Prostate gland (tissue), 2 donors: ENCODE measurements around the gene NFATC1.

Experiments
- CTCF ChIP-seq, 4 experiments: fragments of 200-600 bp in 2 of 4; fragments of 450-650 bp in 2 of 4; sonication (generic) in 2 of 4; IDR thresholded peaks; 1 replicate in 3 of 4; 2 replicates in 1 of 4; pipeline ENCODE4 v1.5.1; 2016 to 2019; ENCODE audit warnings: antibody characterized with exemption in 4 of 4, mild to moderate bottlenecking in 2 of 4, moderate library complexity in 2 of 4
- POLR2AphosphoS5 ChIP-seq: sonication (generic); formaldehyde crosslinking; IDR thresholded peaks from one replicate; pipeline ENCODE4 v1.6.1; 2017; ENCODE audit warnings: antibody characterized with exemption

DNA sequence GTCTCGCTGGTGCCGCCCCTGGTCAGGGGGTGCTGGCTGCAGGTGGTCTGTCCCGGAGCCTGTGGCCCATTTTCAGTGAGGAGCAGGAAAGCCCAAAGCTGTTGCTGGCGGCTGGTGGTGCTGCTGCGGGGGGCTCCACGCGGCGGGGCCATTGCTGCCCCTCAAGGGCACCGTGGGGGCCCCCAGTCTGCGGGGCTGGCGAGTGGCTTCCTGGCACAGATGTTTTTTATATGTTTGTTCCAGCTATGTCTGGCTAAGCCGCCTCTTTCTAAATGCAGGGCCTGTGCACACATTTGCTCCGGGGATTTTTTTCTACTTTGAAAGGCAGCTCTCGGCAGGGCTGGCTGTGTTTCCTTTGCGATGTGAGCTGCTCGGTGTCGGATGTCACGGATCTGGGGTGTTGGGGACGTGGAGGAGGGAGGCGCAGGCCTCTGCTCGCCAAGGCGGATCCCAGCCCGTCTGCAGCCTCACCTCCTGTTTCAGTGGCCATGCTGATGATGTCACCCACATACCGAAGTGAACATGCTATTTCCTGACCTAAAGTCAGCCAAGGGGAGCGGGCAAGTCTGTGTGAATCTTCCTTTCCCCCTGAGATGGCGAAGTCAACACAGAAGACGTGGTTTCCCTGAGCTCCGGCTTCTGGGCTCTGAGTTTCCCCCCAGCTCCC, 171.9 kb downstream of the NFATC1 start:
- TF ChIP-seq CTCF (IDR thresholded peaks at IDR 0.05) (no peak), POLR2AphosphoS5 (peak; percentile 74)
